ENCODE measurements around the gene JPH2. TPM values are rescaled to one million over a fixed set of nuclear protein-coding genes. Genes with fewer than 3 reads are reported as not detected.

JPH2 gene
- total RNA-seq, 1 donor from 2014 or later = 4.6 TPM

- DNase-seq (no peak), ATAC-seq (no peak)
- TF ChIP-seq CTCF (IDR thresholded peaks at IDR 0.05) = peak; percentile 45
- no peaks in the 10 kb centered on the region for H3K36me3 ChIP-seq
- H3K4me3 ChIP-seq = no peak overlapping the region
- H3K27ac ChIP-seq = no peak overlapping the region
- intact Hi-C loops (cut with DNase I) = no loop called here
- H3K4me1 ChIP-seq = no peaks in the 10 kb centered on the region
- no peaks in the 10 kb centered on the region for H3K9me3 ChIP-seq
- peaks cover 4% of the 10 kb centered on the region for H3K27me3 ChIP-seq (ENCODE audit: low read depth)
Measured at GRCh38 chr20:44092551-44093248, 94.3 kb downstream of the JPH2 start.

- ATAC-seq (no peak), DNase-seq (no peak)
- intact Hi-C loops (cut with DNase I) = no loop called here
- H3K27ac ChIP-seq = no peak overlapping the region
- no peak overlapping the region for H3K4me3 ChIP-seq
- H3K27me3 ChIP-seq (ENCODE audit: low read depth) = peaks cover 4% of the 10 kb centered on the region
- no peaks in the 10 kb centered on the region for H3K9me3 ChIP-seq
- TF ChIP-seq CTCF (IDR thresholded peaks at IDR 0.05) = no peak
- H3K4me1 ChIP-seq = no peaks in the 10 kb centered on the region
- H3K36me3 ChIP-seq = no peaks in the 10 kb centered on the region
Measured at GRCh38 chr20:44091026-44091425, 96.0 kb downstream of the JPH2 start.

GRCh38 chr20:44089987-44090674, 96.9 kb downstream of the JPH2 start:
- Histone ChIP-seq H3K27me3 (ENCODE audit: low read depth) (peaks cover 4% of the 10 kb centered on the region), H3K4me1 (no peaks in the 10 kb centered on the region), H3K9me3 (no peaks in the 10 kb centered on the region), H3K4me3 (no peak overlapping the region), H3K27ac (no peak overlapping the region), H3K36me3 (no peaks in the 10 kb centered on the region)
- no peak for TF ChIP-seq CTCF (IDR thresholded peaks at IDR 0.05)
- intact Hi-C loops (cut with DNase I) = loop anchor here (10.0 kb wide), 1 partner anchor 335 kb away; no protein-coding TSS in a partner anchor
- DNase-seq (no peak), ATAC-seq (peak; percentile 35 to 55)

GRCh38 chr20:44087857-44088120, 99.2 kb downstream of the JPH2 start:
- intact Hi-C loops (cut with DNase I) = loop anchor here (10.0 kb wide), 1 partner anchor 333 kb away; no protein-coding TSS in a partner anchor
- no peaks in the 10 kb centered on the region for H3K9me3 ChIP-seq
- H3K27ac ChIP-seq = no peak overlapping the region
- no peak overlapping the region for H3K4me3 ChIP-seq
- H3K27me3 ChIP-seq (ENCODE audit: low read depth) = no peaks in the 10 kb centered on the region
- no peaks in the 10 kb centered on the region for H3K4me1 ChIP-seq
- no peaks in the 10 kb centered on the region for H3K36me3 ChIP-seq
- ATAC-seq (no peak), DNase-seq (no peak)
- TF ChIP-seq CTCF (IDR thresholded peaks at IDR 0.05) = no peak

GRCh38 chr20:44087051-44087856, 99.7 kb downstream of the JPH2 start:
- Histone ChIP-seq H3K27ac (no peak overlapping the region), H3K4me1 (no peaks in the 10 kb centered on the region), H3K4me3 (no peak overlapping the region), H3K36me3 (no peaks in the 10 kb centered on the region), H3K27me3 (ENCODE audit: low read depth) (no peaks in the 10 kb centered on the region), H3K9me3 (no peaks in the 10 kb centered on the region)
- intact Hi-C loops (cut with DNase I) = loop anchor here (10.0 kb wide), 1 partner anchor 332 kb away; no protein-coding TSS in a partner anchor
- DNase-seq (no peak), ATAC-seq (no peak)
- TF ChIP-seq CTCF (IDR thresholded peaks at IDR 0.05) = no peak

All from lower lobe of right lung (tissue), 2 donors.